Keratinocyte (primary cell): Measurements from ENCODE around the gene GID8. TPM values are rescaled to one million over a fixed set of nuclear protein-coding genes. Genes with fewer than 3 reads are reported as not detected.

ENCODE experiments used
- DNase-seq: peaks from one replicate; pipeline ENCODE4 v3.0.0-alpha.2; 2011; ENCODE audit warnings: low read depth, missing footprints, low spot score
- FAIRE-seq: peaks from 2 replicates; lab custom pipeline; 2011; peaks lifted over from hg19 to GRCh38; lab: Jason Lieb, UNC
- H2AFZ ChIP-seq: 2 replicates; pipeline ENCODE4 v1.6.0; 2012; ENCODE audit warnings: low read length, control low read depth, inconsistent platforms; ENCODE audit not compliant: control insufficient read depth
- H3K27ac ChIP-seq: 2 replicates; pipeline ENCODE4 v1.5.1; 2011; ENCODE audit warnings: low read length; ENCODE audit not compliant: control insufficient read depth, insufficient read depth
- H3K27me3 ChIP-seq: 3 replicates; pipeline ENCODE4 v1.6.0; 2011; ENCODE audit warnings: low read length; ENCODE audit not compliant: control insufficient read depth, insufficient read depth; ENCODE audit errors: extremely low read depth
- H3K36me3 ChIP-seq, 2 experiments: 2 replicates in 1 of 2; 3 replicates in 1 of 2; pipeline ENCODE4 v1.5.1; 2011; ENCODE audit warnings: low read length in 2 of 2, mild to moderate bottlenecking in 1 of 2; ENCODE audit not compliant: control insufficient read depth in 2 of 2, insufficient read depth in 2 of 2; ENCODE audit errors: extremely low read depth in 1 of 2
- H3K4me1 ChIP-seq: 3 replicates; pipeline ENCODE4 v1.5.1; 2011; ENCODE audit warnings: low read length; ENCODE audit not compliant: control insufficient read depth, insufficient read depth; ENCODE audit errors: extremely low read depth
- H3K4me2 ChIP-seq: 3 replicates; pipeline ENCODE4 v1.6.0; 2011; ENCODE audit warnings: low read depth, low read length; ENCODE audit not compliant: control insufficient read depth, insufficient read depth; ENCODE audit errors: extremely low read depth
- H3K4me3 ChIP-seq, 3 experiments: fragments of 200-600 bp in 1 of 3; sonication (generic) in 1 of 3; 2 replicates in 2 of 3; 3 replicates in 1 of 3; pipeline ENCODE4 v1.5.1; 2011 to 2016; ENCODE audit warnings: low read length in 3 of 3, mild to moderate bottlenecking in 3 of 3, control low read depth in 2 of 3, inconsistent platforms in 1 of 3, low read depth in 1 of 3, mixed read lengths in 1 of 3, mixed run types in 1 of 3, moderate library complexity in 1 of 3; ENCODE audit not compliant: control insufficient read depth in 2 of 3, insufficient read depth in 2 of 3; ENCODE audit errors: extremely low read depth in 1 of 3
- H3K79me2 ChIP-seq: 2 replicates; pipeline ENCODE4 v1.6.0; 2012; ENCODE audit warnings: low read length; ENCODE audit not compliant: control insufficient read depth, insufficient read depth
- H3K9ac ChIP-seq: 3 replicates; pipeline ENCODE4 v1.6.0; 2011; ENCODE audit warnings: low read length; ENCODE audit not compliant: control insufficient read depth, insufficient read depth; ENCODE audit errors: extremely low read depth
- H3K9me1 ChIP-seq: 3 replicates; pipeline ENCODE4 v1.6.0; 2011; ENCODE audit warnings: low read length; ENCODE audit not compliant: control insufficient read depth, insufficient read depth; ENCODE audit errors: extremely low read depth
- H3K9me3 ChIP-seq: 2 replicates; pipeline ENCODE4 v1.5.1; 2012; ENCODE audit warnings: low read depth, low read length; ENCODE audit not compliant: control insufficient read depth
- H4K20me1 ChIP-seq: 3 replicates; pipeline ENCODE4 v1.6.0; 2011; ENCODE audit warnings: low read length; ENCODE audit not compliant: control insufficient read depth, insufficient read depth; ENCODE audit errors: extremely low read depth
- CTCF ChIP-seq, 3 experiments: IDR thresholded peaks in 1 of 3; conservative IDR thresholded peaks in 1 of 3; optimal IDR thresholded peaks in 1 of 3; 2 replicates in 2 of 3; 3 replicates in 1 of 3; pipeline versions ENCODE3 to v1.5.1; 2011; ENCODE audit warnings: low read length in 3 of 3, mild to moderate bottlenecking in 3 of 3, moderate library complexity in 2 of 3, control low read depth in 1 of 3, inconsistent platforms in 1 of 3; ENCODE audit not compliant: insufficient read depth in 2 of 3; ENCODE audit errors: extremely low read depth in 1 of 3
- EZH2 ChIP-seq: IDR thresholded peaks from one replicate; pipeline ENCODE4 v1.6.1; 2012; ENCODE audit warnings: inconsistent platforms, mild to moderate bottlenecking, low read length, moderate library complexity
- dilution Hi-C: fragments of 300-500 bp; cut with MboI; formaldehyde crosslinking; loops from one replicate; pipeline ENCODE4 v1.7.0; 2020; ENCODE audit warnings: low sequenced_read_pairs; ENCODE audit not compliant: extremely low pct_ligation_motif_present
- polyA plus RNA-seq, 5 experiments: library from polyadenylated mRNA; depleted of rRNA in 3 of 5; stranded (reverse) in 3 of 5; stranded (forward) in 1 of 5; unstranded in 1 of 5; fragments of >200 nt; gene quantifications; 1 replicate in 1 of 5; 2 replicates in 3 of 5; 3 replicates in 1 of 5; pipeline versions ENCODE4 v1.2.1 to v1.2.3, GENCODE V29; 2011 to 2012; ENCODE audit warnings: missing spikeins in 2 of 5, low read depth in 1 of 5, low replicate concordance in 1 of 5

The GID8 gene
- polyA plus RNA-seq, 1 donor (not counting 4 experiments of a cell fraction or from before 2014, with no cell fraction given): 23.7 TPM

GRCh38 chr20:62982124-62983075, 44.5 kb downstream of the GID8 start:
- Histone ChIP-seq H3K4me1 (no peaks in the 10 kb centered on the region), H3K4me2 (no peak overlapping the region), H4K20me1 (peaks cover 4% of the 10 kb centered on the region), H3K27ac (no peak overlapping the region), H3K9me3 (no peaks in the 10 kb centered on the region), H2AFZ (no peak overlapping the region), H3K9me1 (no peaks in the 10 kb centered on the region), H3K9ac (no peak overlapping the region), H3K79me2 (no peaks in the 10 kb centered on the region), H3K36me3 (no peaks in the 10 kb centered on the region), H3K27me3 (peaks cover 59% of the 10 kb centered on the region), H3K4me3 (no peak overlapping the region)
- no peak for DNase-seq
- dilution Hi-C loops: no loop called here
- TF ChIP-seq EZH2 (no peak), CTCF (optimal IDR thresholded peaks at IDR 0.05 in 1 of 3, IDR thresholded peaks at IDR 0.05 in 1 of 3, conservative IDR thresholded peaks at IDR 0.05 in 1 of 3; ENCODE audit: extremely low read depth in 1 of 3, insufficient read depth in 2 of 3, low read length in 3 of 3) (no peak)
- no peak for FAIRE-seq

DNA sequence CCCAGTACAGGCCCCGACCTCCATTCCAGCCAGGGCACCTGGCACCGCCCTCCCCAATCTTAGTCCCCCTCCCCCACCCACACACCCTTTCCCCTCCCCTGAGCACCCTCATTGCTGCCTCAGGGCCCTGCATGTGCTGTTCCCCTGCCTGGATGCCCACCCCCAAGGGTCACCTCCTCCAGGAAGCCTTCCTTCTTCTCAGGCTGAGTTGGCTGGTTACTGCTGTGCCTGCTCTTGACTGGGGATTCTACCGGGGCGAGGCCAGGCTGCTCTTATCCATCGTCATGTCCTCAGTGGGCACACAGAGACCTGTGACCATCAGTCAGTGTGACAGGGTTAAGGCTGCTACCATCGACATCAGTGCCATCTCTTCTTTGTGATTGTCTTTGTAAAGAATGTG, 45.3 kb downstream of the GID8 start:
- Histone ChIP-seq H3K27me3 (peaks cover 57% of the 10 kb centered on the region), H3K4me1 (no peaks in the 10 kb centered on the region), H3K4me3 (no peak overlapping the region), H3K9ac (no peak overlapping the region), H3K9me3 (no peaks in the 10 kb centered on the region), H3K4me2 (no peak overlapping the region), H3K9me1 (no peaks in the 10 kb centered on the region), H3K27ac (no peak overlapping the region), H4K20me1 (no peaks in the 10 kb centered on the region), H3K36me3 (no peaks in the 10 kb centered on the region), H2AFZ (no peak overlapping the region), H3K79me2 (no peaks in the 10 kb centered on the region)
- DNase-seq: no peak
- dilution Hi-C loops: no loop called here
- no peak for TF ChIP-seq EZH2
- no peak for TF ChIP-seq CTCF (optimal IDR thresholded peaks at IDR 0.05 in 1 of 3, IDR thresholded peaks at IDR 0.05 in 1 of 3, conservative IDR thresholded peaks at IDR 0.05 in 1 of 3; ENCODE audit: extremely low read depth in 1 of 3, insufficient read depth in 2 of 3, low read length in 3 of 3)
- FAIRE-seq: no peak
